Measurements from ENCODE around the gene CEP131.

CEP131 gene

GRCh38 chr17:81194225-81194760 lies 28.5 kb downstream of the CEP131 start:
- H3K79me2 ChIP-seq (ENCODE audit: low read length), result no peaks in the 10 kb centered on the region
- TF ChIP-seq EZH2phosphoT487 (IDR thresholded peaks at IDR 0.05; ENCODE audit: low read length) (no peak), EZH2 (optimal IDR thresholded peaks at IDR 0.05; ENCODE audit: low read depth, low read length) (no peak), CTCF (IDR thresholded peaks at IDR 0.05; ENCODE audit: low read length) (no peak)
- no peak overlapping the region for H3K4me3 ChIP-seq (ENCODE audit: low read length)
- H3K27me3 ChIP-seq (replicated peaks; ENCODE audit: insufficient read depth, low read length), result no peaks in the 10 kb centered on the region
- no peaks in the 10 kb centered on the region for H3F3A ChIP-seq (ENCODE audit: insufficient read depth, low read length)
- no peaks in the 10 kb centered on the region for H3K4me1 ChIP-seq (ENCODE audit: low read length)
- no peak overlapping the region for H3K9ac ChIP-seq (ENCODE audit: low read length)
- no peaks in the 10 kb centered on the region for H4K20me1 ChIP-seq (ENCODE audit: insufficient read depth, low read length)
- DNase-seq, result no peak
- no peaks in the 10 kb centered on the region for H3K36me3 ChIP-seq (replicated peaks; ENCODE audit: insufficient read depth, low read length)
- H3K9me2 ChIP-seq (replicated peaks; ENCODE audit: insufficient read depth, low read length), result no peaks in the 10 kb centered on the region
- no peak overlapping the region for H3K4me2 ChIP-seq (ENCODE audit: low read depth, low read length)
- H3K27ac ChIP-seq (ENCODE audit: low read length), result no peak overlapping the region
- H3K9me3 ChIP-seq (replicated peaks; ENCODE audit: insufficient read depth, low read length), result no peaks in the 10 kb centered on the region
- H2AFZ ChIP-seq (ENCODE audit: low read length), result no peak overlapping the region

GRCh38 chr17:81193470-81194224 lies 29.1 kb downstream of the CEP131 start:
- no peak overlapping the region for H3K27ac ChIP-seq (ENCODE audit: low read length)
- no peak for TF ChIP-seq EZH2 (optimal IDR thresholded peaks at IDR 0.05; ENCODE audit: low read depth, low read length)
- no peak for TF ChIP-seq EZH2phosphoT487 (IDR thresholded peaks at IDR 0.05; ENCODE audit: low read length)
- TF ChIP-seq CTCF (IDR thresholded peaks at IDR 0.05; ENCODE audit: low read length), result no peak
- H3K36me3 ChIP-seq (replicated peaks; ENCODE audit: insufficient read depth, low read length), result no peaks in the 10 kb centered on the region
- H3K4me3 ChIP-seq (ENCODE audit: low read length), result no peak overlapping the region
- no peak overlapping the region for H3K9ac ChIP-seq (ENCODE audit: low read length)
- H3K9me3 ChIP-seq (replicated peaks; ENCODE audit: insufficient read depth, low read length), result no peaks in the 10 kb centered on the region
- no peaks in the 10 kb centered on the region for H3K9me2 ChIP-seq (replicated peaks; ENCODE audit: insufficient read depth, low read length)
- no peak overlapping the region for H3K4me2 ChIP-seq (ENCODE audit: low read depth, low read length)
- DNase-seq, result no peak
- no peak overlapping the region for H2AFZ ChIP-seq (ENCODE audit: low read length)
- no peaks in the 10 kb centered on the region for H3K4me1 ChIP-seq (ENCODE audit: low read length)
- no peaks in the 10 kb centered on the region for H3F3A ChIP-seq (ENCODE audit: insufficient read depth, low read length)
- H3K79me2 ChIP-seq (ENCODE audit: low read length), result no peaks in the 10 kb centered on the region
- no peaks in the 10 kb centered on the region for H4K20me1 ChIP-seq (ENCODE audit: insufficient read depth, low read length)
- H3K27me3 ChIP-seq (replicated peaks; ENCODE audit: insufficient read depth, low read length), result no peaks in the 10 kb centered on the region

GRCh38 chr17:81193051-81193410 lies 29.7 kb downstream of the CEP131 start:
- Histone ChIP-seq H3K9me2 (replicated peaks; ENCODE audit: insufficient read depth, low read length) (no peaks in the 10 kb centered on the region), H3K9ac (ENCODE audit: low read length) (no peak overlapping the region), H3K79me2 (ENCODE audit: low read length) (no peaks in the 10 kb centered on the region), H3K27ac (ENCODE audit: low read length) (no peak overlapping the region), H3F3A (ENCODE audit: insufficient read depth, low read length) (no peaks in the 10 kb centered on the region), H3K9me3 (replicated peaks; ENCODE audit: insufficient read depth, low read length) (no peaks in the 10 kb centered on the region), H3K4me3 (ENCODE audit: low read length) (no peak overlapping the region), H4K20me1 (ENCODE audit: insufficient read depth, low read length) (no peaks in the 10 kb centered on the region), H3K4me2 (ENCODE audit: low read depth, low read length) (no peak overlapping the region), H3K27me3 (replicated peaks; ENCODE audit: insufficient read depth, low read length) (no peaks in the 10 kb centered on the region), H3K4me1 (ENCODE audit: low read length) (no peaks in the 10 kb centered on the region), H2AFZ (ENCODE audit: low read length) (no peak overlapping the region), H3K36me3 (replicated peaks; ENCODE audit: insufficient read depth, low read length) (no peaks in the 10 kb centered on the region)
- TF ChIP-seq EZH2phosphoT487 (IDR thresholded peaks at IDR 0.05; ENCODE audit: low read length), result no peak
- no peak for TF ChIP-seq CTCF (IDR thresholded peaks at IDR 0.05; ENCODE audit: low read length)
- no peak for TF ChIP-seq EZH2 (optimal IDR thresholded peaks at IDR 0.05; ENCODE audit: low read depth, low read length)
- DNase-seq, result no peak
